Measurements from ENCODE around the gene AGAP1. TPM values are rescaled to one million over a fixed set of nuclear protein-coding genes. Genes with fewer than 3 reads are reported as not detected.

Gene AGAP1
- total RNA-seq, 1 donor from 2014 or later, result 18.3 TPM

GRCh38 chr2:235694721-235695601 lies 201.1 kb downstream of the AGAP1 start:
- Histone ChIP-seq H3K9ac (ENCODE audit: low read depth in 1 of 3, low read length in 3 of 3) (peak overlapping the region in 1 of 3 donors; percentile 63), H3K4me1 (ENCODE audit: control insufficient read depth in 3 of 3, insufficient read depth in 3 of 3, low read length in 3 of 3) (peaks cover 30 to 48% (median 39%) of the 10 kb centered on the region in 3 donors), H3K9me3 (ENCODE audit: control insufficient read depth in 3 of 3, low read length in 3 of 3) (no peaks in the 10 kb centered on the region), H3K27me3 (ENCODE audit: control insufficient read depth in 3 of 3, insufficient read depth in 3 of 3, low read length in 3 of 3) (no peaks in the 10 kb centered on the region), H3K4me3 (ENCODE audit: low read length in 3 of 3) (peak overlapping the region in 1 of 3 donors; percentile 35), H3K27ac (ENCODE audit: low read depth, low read length) (no peak overlapping the region), H3K36me3 (ENCODE audit: control insufficient read depth in 3 of 3, insufficient read depth in 3 of 3, low read length in 3 of 3) (no peaks in the 10 kb centered on the region)

GRCh38 chr2:235695602-235695895 lies 201.7 kb downstream of the AGAP1 start:
- Histone ChIP-seq H3K27me3 (ENCODE audit: control insufficient read depth in 3 of 3, insufficient read depth in 3 of 3, low read length in 3 of 3) (no peaks in the 10 kb centered on the region), H3K4me3 (ENCODE audit: low read length in 3 of 3) (peak overlapping the region in 1 of 3 donors; percentile 35), H3K9ac (ENCODE audit: low read depth in 1 of 3, low read length in 3 of 3) (peak overlapping the region in 1 of 3 donors; percentile 63), H3K9me3 (ENCODE audit: control insufficient read depth in 3 of 3, low read length in 3 of 3) (no peaks in the 10 kb centered on the region), H3K27ac (ENCODE audit: low read depth, low read length) (no peak overlapping the region), H3K36me3 (ENCODE audit: control insufficient read depth in 3 of 3, insufficient read depth in 3 of 3, low read length in 3 of 3) (no peaks in the 10 kb centered on the region), H3K4me1 (ENCODE audit: control insufficient read depth in 3 of 3, insufficient read depth in 3 of 3, low read length in 3 of 3) (peaks cover 26 to 42% (median 35%) of the 10 kb centered on the region in 3 donors)

GRCh38 chr2:235697041-235697440 lies 203.2 kb downstream of the AGAP1 start:
- Histone ChIP-seq H3K9me3 (ENCODE audit: control insufficient read depth in 3 of 3, low read length in 3 of 3) (no peaks in the 10 kb centered on the region), H3K36me3 (ENCODE audit: control insufficient read depth in 3 of 3, insufficient read depth in 3 of 3, low read length in 3 of 3) (no peaks in the 10 kb centered on the region), H3K9ac (ENCODE audit: low read depth in 1 of 3, low read length in 3 of 3) (no peak overlapping the region), H3K4me1 (ENCODE audit: control insufficient read depth in 3 of 3, insufficient read depth in 3 of 3, low read length in 3 of 3) (peaks cover 21 to 33% (median 22%) of the 10 kb centered on the region in 3 donors), H3K4me3 (ENCODE audit: low read length in 3 of 3) (no peak overlapping the region), H3K27me3 (ENCODE audit: control insufficient read depth in 3 of 3, insufficient read depth in 3 of 3, low read length in 3 of 3) (no peaks in the 10 kb centered on the region), H3K27ac (ENCODE audit: low read depth, low read length) (no peak overlapping the region)

GRCh38 chr2:235698028-235698427 lies 204.2 kb downstream of the AGAP1 start:
- H3K27ac ChIP-seq (ENCODE audit: low read depth, low read length), result no peak overlapping the region
- no peaks in the 10 kb centered on the region for H3K36me3 ChIP-seq (ENCODE audit: control insufficient read depth in 3 of 3, insufficient read depth in 3 of 3, low read length in 3 of 3)
- H3K4me1 ChIP-seq (ENCODE audit: control insufficient read depth in 3 of 3, insufficient read depth in 3 of 3, low read length in 3 of 3), result peaks cover 15 to 31% (median 22%) of the 10 kb centered on the region in 3 donors
- no peaks in the 10 kb centered on the region for H3K9me3 ChIP-seq (ENCODE audit: control insufficient read depth in 3 of 3, low read length in 3 of 3)
- no peak overlapping the region for H3K4me3 ChIP-seq (ENCODE audit: low read length in 3 of 3)
- no peak overlapping the region for H3K9ac ChIP-seq (ENCODE audit: low read depth in 1 of 3, low read length in 3 of 3)
- H3K27me3 ChIP-seq (ENCODE audit: control insufficient read depth in 3 of 3, insufficient read depth in 3 of 3, low read length in 3 of 3), result no peaks in the 10 kb centered on the region

DNA sequence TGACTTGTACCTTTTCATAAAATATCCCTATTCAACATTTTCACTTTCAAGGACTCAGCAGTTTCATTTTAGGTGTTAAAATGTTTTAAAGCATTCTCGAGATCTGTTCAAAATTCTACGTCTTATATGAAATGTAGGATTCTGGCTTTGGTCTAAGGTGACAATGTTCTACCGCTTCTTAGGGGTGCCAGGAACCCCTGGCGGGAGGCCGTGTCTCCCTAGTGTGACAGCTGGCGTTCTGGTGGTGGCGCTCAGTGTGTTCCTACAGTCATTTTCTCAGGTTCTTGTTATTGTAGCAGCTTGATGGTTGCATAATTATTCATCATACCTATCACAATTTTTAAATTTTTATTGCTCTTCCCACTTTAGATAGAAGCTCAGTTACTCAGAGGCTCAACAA lies 204.6 kb downstream of the AGAP1 start:
- Histone ChIP-seq H3K36me3 (ENCODE audit: control insufficient read depth in 3 of 3, insufficient read depth in 3 of 3, low read length in 3 of 3) (no peaks in the 10 kb centered on the region), H3K27ac (ENCODE audit: low read depth, low read length) (no peak overlapping the region), H3K9ac (ENCODE audit: low read depth in 1 of 3, low read length in 3 of 3) (no peak overlapping the region), H3K4me3 (ENCODE audit: low read length in 3 of 3) (no peak overlapping the region), H3K4me1 (ENCODE audit: control insufficient read depth in 3 of 3, insufficient read depth in 3 of 3, low read length in 3 of 3) (peaks cover 14 to 30% (median 25%) of the 10 kb centered on the region in 3 donors), H3K9me3 (ENCODE audit: control insufficient read depth in 3 of 3, low read length in 3 of 3) (no peaks in the 10 kb centered on the region), H3K27me3 (ENCODE audit: control insufficient read depth in 3 of 3, insufficient read depth in 3 of 3, low read length in 3 of 3) (no peaks in the 10 kb centered on the region)

- H3K9me3 ChIP-seq (ENCODE audit: control insufficient read depth in 3 of 3, low read length in 3 of 3), result no peaks in the 10 kb centered on the region
Observed at GRCh38 chr2:235699576-235699975, 205.7 kb downstream of the AGAP1 start.

DNA sequence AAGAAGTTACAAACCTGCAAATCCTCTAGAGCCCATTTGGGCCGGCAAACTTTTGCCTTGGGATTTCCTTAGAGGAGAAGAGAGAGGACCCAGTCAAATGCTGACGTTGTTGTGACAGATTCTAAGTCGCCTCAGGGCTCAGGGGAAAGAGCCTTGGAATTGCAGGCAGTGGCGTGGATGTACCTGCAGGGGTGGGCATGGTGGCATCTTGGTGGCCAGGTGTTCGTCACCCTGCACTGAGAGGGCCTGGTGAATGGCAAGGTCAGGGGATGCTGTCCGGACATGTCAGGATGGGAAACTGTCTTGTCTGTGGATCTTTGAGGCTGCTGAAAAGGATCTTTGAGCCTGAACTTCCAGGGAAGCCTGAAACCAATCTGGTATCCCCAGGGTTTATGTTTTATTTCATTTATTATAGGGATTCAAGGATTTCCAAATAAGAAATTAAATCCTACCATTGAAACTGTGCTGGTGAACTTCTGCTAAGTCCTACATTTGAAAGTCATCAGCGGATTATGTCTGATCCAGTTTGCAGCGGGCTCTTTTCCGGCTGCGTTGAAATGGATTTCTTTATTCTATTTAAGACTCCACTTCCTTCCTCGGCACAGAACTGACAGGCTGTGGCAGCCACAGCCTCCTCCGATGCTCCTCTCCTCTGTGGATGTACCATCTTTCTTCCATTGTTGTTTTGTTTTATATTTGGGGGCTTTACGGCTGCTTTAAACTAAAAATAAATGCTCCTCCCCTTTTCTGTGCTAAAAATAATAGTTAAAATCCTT lies 207.6 kb downstream of the AGAP1 start:
- Histone ChIP-seq H3K9ac (ENCODE audit: low read depth in 1 of 3, low read length in 3 of 3) (no peak overlapping the region), H3K27me3 (ENCODE audit: control insufficient read depth in 3 of 3, insufficient read depth in 3 of 3, low read length in 3 of 3) (no peaks in the 10 kb centered on the region), H3K4me1 (ENCODE audit: control insufficient read depth in 3 of 3, insufficient read depth in 3 of 3, low read length in 3 of 3) (peaks cover 6 to 17% (median 17%) of the 10 kb centered on the region in 3 donors), H3K9me3 (ENCODE audit: control insufficient read depth in 3 of 3, low read length in 3 of 3) (no peaks in the 10 kb centered on the region), H3K4me3 (ENCODE audit: low read length in 3 of 3) (no peak overlapping the region), H3K27ac (ENCODE audit: low read depth, low read length) (no peak overlapping the region), H3K36me3 (ENCODE audit: control insufficient read depth in 3 of 3, insufficient read depth in 3 of 3, low read length in 3 of 3) (no peaks in the 10 kb centered on the region)

More at GRCh38 chr2:235699576-235699975, 205.7 kb downstream of the AGAP1 start:
- Histone ChIP-seq H3K4me1 (ENCODE audit: control insufficient read depth in 3 of 3, insufficient read depth in 3 of 3, low read length in 3 of 3) (peaks cover 14 to 29% (median 25%) of the 10 kb centered on the region in 3 donors), H3K27ac (ENCODE audit: low read depth, low read length) (no peak overlapping the region), H3K27me3 (ENCODE audit: control insufficient read depth in 3 of 3, insufficient read depth in 3 of 3, low read length in 3 of 3) (no peaks in the 10 kb centered on the region), H3K9ac (ENCODE audit: low read depth in 1 of 3, low read length in 3 of 3) (no peak overlapping the region), H3K4me3 (ENCODE audit: low read length in 3 of 3) (no peak overlapping the region), H3K36me3 (ENCODE audit: control insufficient read depth in 3 of 3, insufficient read depth in 3 of 3, low read length in 3 of 3) (no peaks in the 10 kb centered on the region)

- Histone ChIP-seq H3K9me3 (ENCODE audit: control insufficient read depth in 3 of 3, low read length in 3 of 3) (no peaks in the 10 kb centered on the region), H3K27me3 (ENCODE audit: control insufficient read depth in 3 of 3, insufficient read depth in 3 of 3, low read length in 3 of 3) (no peaks in the 10 kb centered on the region), H3K36me3 (ENCODE audit: control insufficient read depth in 3 of 3, insufficient read depth in 3 of 3, low read length in 3 of 3) (no peaks in the 10 kb centered on the region), H3K4me3 (ENCODE audit: low read length in 3 of 3) (no peak overlapping the region), H3K27ac (ENCODE audit: low read depth, low read length) (peak overlapping the region; percentile 55), H3K4me1 (ENCODE audit: control insufficient read depth in 3 of 3, insufficient read depth in 3 of 3, low read length in 3 of 3) (peaks cover 6 to 17% (median 17%) of the 10 kb centered on the region in 3 donors), H3K9ac (ENCODE audit: low read depth in 1 of 3, low read length in 3 of 3) (no peak overlapping the region)
Observed at GRCh38 chr2:235702186-235702585, 208.3 kb downstream of the AGAP1 start.

DNA sequence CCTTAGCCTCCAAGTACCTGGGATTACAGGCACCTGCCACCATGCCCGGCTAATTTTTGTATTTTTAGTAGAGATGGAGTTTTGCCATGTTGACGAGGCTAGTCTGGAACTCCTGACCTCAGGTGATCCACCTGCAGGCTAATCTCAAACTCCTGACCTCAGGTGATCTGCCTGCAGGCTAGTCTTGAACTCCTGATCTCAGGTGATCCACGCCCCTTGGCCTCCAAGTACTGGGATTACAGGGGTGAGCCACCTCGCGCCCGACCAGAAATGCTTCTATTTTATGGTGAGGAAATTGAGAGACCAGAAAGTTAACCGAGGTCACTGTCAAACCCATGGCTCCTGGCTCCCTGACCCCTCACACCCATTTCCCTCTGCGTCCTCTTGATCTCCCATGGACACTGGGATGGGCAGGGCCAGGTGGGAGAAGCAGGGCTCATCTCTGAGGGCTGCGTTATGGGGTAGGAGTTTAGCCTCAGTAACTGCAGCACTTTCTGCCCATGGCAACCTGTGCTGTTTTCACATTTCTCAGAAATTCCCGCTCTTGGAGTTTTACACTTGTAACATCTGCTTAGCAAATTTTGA lies 210.0 kb downstream of the AGAP1 start:
- Histone ChIP-seq H3K9me3 (ENCODE audit: control insufficient read depth in 3 of 3, low read length in 3 of 3) (no peaks in the 10 kb centered on the region), H3K27me3 (ENCODE audit: control insufficient read depth in 3 of 3, insufficient read depth in 3 of 3, low read length in 3 of 3) (no peaks in the 10 kb centered on the region), H3K4me1 (ENCODE audit: control insufficient read depth in 3 of 3, insufficient read depth in 3 of 3, low read length in 3 of 3) (peaks cover 6 to 22% (median 21%) of the 10 kb centered on the region in 3 donors), H3K36me3 (ENCODE audit: control insufficient read depth in 3 of 3, insufficient read depth in 3 of 3, low read length in 3 of 3) (no peaks in the 10 kb centered on the region), H3K27ac (ENCODE audit: low read depth, low read length) (no peak overlapping the region), H3K9ac (ENCODE audit: low read depth in 1 of 3, low read length in 3 of 3) (no peak overlapping the region), H3K4me3 (ENCODE audit: low read length in 3 of 3) (no peak overlapping the region)

Data from skeletal muscle tissue (tissue), 4 donors.